Ovary (tissue), 10 donors: ENCODE data around the gene DYRK3. TPM values are rescaled to one million over a fixed set of nuclear protein-coding genes. Genes with fewer than 3 reads are reported as not detected.

Experiments
- DNase-seq, 5 donors: peaks; one replicate each; pipeline ENCODE4 v3.0.0-alpha.2; 2019 to 2020
- H3K27ac ChIP-seq, 2 donors: fragments of 200-600 bp; one replicate each; pipeline versions ENCODE4 v1.5.1 to v1.8.0; 2019 to 2022
- H3K27me3 ChIP-seq: fragments of 200-600 bp; one replicate; pipeline ENCODE4 v1.8.0; 2022
- H3K36me3 ChIP-seq: fragments of 200-600 bp; sonication (generic); one replicate; pipeline ENCODE4 v1.5.1; 2019
- H3K4me1 ChIP-seq: one replicate; pipeline ENCODE4 v1.8.1; 2013; ENCODE audit warnings: mild to moderate bottlenecking, moderate library complexity; ENCODE audit not compliant: insufficient read depth
- H3K4me3 ChIP-seq: fragments of 200-600 bp; sonication (generic); one replicate; pipeline ENCODE4 v1.5.1; 2017
- H3K9me3 ChIP-seq, 2 donors: fragments of 200-600 bp in 1 of 2; sonication (generic) in 1 of 2; one replicate each; pipeline versions ENCODE4 v1.5.1 to v1.8.1; 2013 to 2019; ENCODE audit warnings: mild to moderate bottlenecking in 1 of 2, moderate library complexity in 1 of 2
- CTCF ChIP-seq, 3 donors: fragments of 450-650 bp in 2 of 3; fragments of 200-600 bp in 1 of 3; IDR thresholded peaks; one replicate each; pipeline versions ENCODE4 v1.5.1 to v1.8.0; 2016 to 2022; ENCODE audit warnings: antibody characterized with exemption in 3 of 3, mild to moderate bottlenecking in 1 of 3
- EP300 ChIP-seq: sonication (generic); formaldehyde crosslinking; IDR thresholded peaks from one replicate; pipeline ENCODE4 v1.6.1; 2017; ENCODE audit warnings: antibody characterized with exemption
- POLR2A ChIP-seq: fragments of 450-650 bp; IDR thresholded peaks from one replicate; pipeline ENCODE4 v1.6.1; 2017; ENCODE audit warnings: antibody characterized with exemption, mild to moderate bottlenecking, moderate library complexity
- WGBS, 3 donors: extraction: QIAGEN DNeasy Blood & Tissue Kit in 1 of 3; methylation state at CpG; one replicate each; pipeline versions ENCODE4 v1.1.5 to v1.1.7; 2013 to 2017; 5-methylcytosine and 5-hydroxymethylcytosine counted together
- intact Hi-C, 4 donors: fragments of 100-400 bp; cut with DNase I; formaldehyde crosslinking; loops; one replicate each; pipeline versions ENCODE4 v1.11.0 to v1.15.1; 2022 to 2023
- long read RNA-seq, 3 donors: library from polyadenylated mRNA in 2 of 3; unstranded in 2 of 3; transcript quantifications; one replicate each; pipeline ENCODE4 v2.0.0 and lab custom pipeline, GENCODE V29; 2021 to 2026
- polyA plus RNA-seq, 2 donors: library from polyadenylated mRNA; stranded (reverse); fragments of 200-250 nt in 1 of 2; fragments of 350-450 nt in 1 of 2; fragmentation: Illumina TruSeq in 1 of 2; extraction: RNeasy Lipid Tissue Mini Kit (QIAGEN cat#74804) in 1 of 2; gene quantifications; one replicate each; pipeline ENCODE4 v1.2.3, GENCODE V29; 2013 to 2014
- total RNA-seq, 7 donors: library from RNA; depleted of rRNA in 2 of 7; stranded (reverse); fragments of >200 nt in 2 of 7; fragmentation: NEBNext Ultra II Directional in 3 of 7; extraction: Animal tissue kit (Norgen Biotek cat#: 25700) in 3 of 7; gene quantifications; one replicate each; pipeline versions ENCODE4 v1.1.0 to v1.2.4, GENCODE V29; 2016 to 2023
- donor health status: DM: no; HTN: no; CAD: no; lungs with moderate emphysema.
- donor health status: DM: no; HTN: no; CAD: no.
- donor health status: Bipolar disorder and iron deficiency.
- donor health status: DM: yes; HTN: yes; CAD: no.
- donor health status: DM: no; HTN: no; CAD: no.
- donor health status: DM: yes; HTN: yes; CAD: no.

Gene DYRK3
- total RNA-seq = 10 to 100 TPM in 4 of 7 donors, 1 to 10 TPM in 3; 5.5 to 15.0 (median 10.1) TPM
- polyA plus RNA-seq = 10 to 100 TPM in 1 of 2 donors, 1 to 10 TPM in 1; 5.6 to 16.2 TPM
- long read RNA-seq, donor 1, partial matches to known transcripts = 0 of 3 reads
- long read RNA-seq, donor 1, other reads (novel, unspliced or antisense) = 1 of 3 reads
- long read RNA-seq, donor 2 = 0 reads
- long read RNA-seq, donor 3, partial matches to known transcripts = 0 of 5 reads
- long read RNA-seq, donor 3, other reads (novel, unspliced or antisense) = 1 of 5 reads

GRCh38 chr1:206635080-206635977, at the start of gene DYRK3:
Gene DYRK3 (plus strand): TSS chr1:206635536. CDS start chr1:206635704, 168 bp downstream.
- 0 to 1% (median 0%) methylated on average over 67 to 84 of the region's 84 CpGs for WGBS, 3 donors
- peaks cover 1% of the 10 kb centered on the region for H3K4me1 ChIP-seq
- intact Hi-C loops = loop anchor here in 3 of 4 donors (2.0 to 10.0 kb wide), 3 partner anchors 27 to 89 kb away; no protein-coding TSS in a partner anchor

GRCh38 chr1:206586501-206587445, 48.6 kb upstream of the DYRK3 start:
- Histone ChIP-seq H3K27me3 (no peaks in the 10 kb centered on the region), H3K36me3 (no peaks in the 10 kb centered on the region), H3K4me3 (no peak overlapping the region), H3K9me3 (no peaks in the 10 kb centered on the region), H3K27ac (no peak overlapping the region), H3K4me1 (peaks cover 6% of the 10 kb centered on the region)
- 79 to 90% (median 87%) methylated on average over 13 of the region's 13 CpGs for WGBS, 3 donors
- TF ChIP-seq EP300 = no peak
- TF ChIP-seq CTCF (IDR thresholded peaks at IDR 0.05) = no peak
- TF ChIP-seq POLR2A = no peak
- intact Hi-C loops = no loop called here
- DNase-seq = no peak

More at GRCh38 chr1:206635080-206635977, at the start of gene DYRK3:
- peak within 1 kb of the TSS; percentile 95 for H3K4me3 ChIP-seq
- no peaks in the 10 kb centered on the region for H3K27me3 ChIP-seq
- TF ChIP-seq EP300 = peak; percentile 60
- TF ChIP-seq POLR2A = peak; percentile 97
- TF ChIP-seq CTCF (IDR thresholded peaks at IDR 0.05) = peak in 1 of 3 donors; percentile 49
- peak within 1 kb of the TSS; percentile 48 to 78 for H3K27ac ChIP-seq
- H3K36me3 ChIP-seq = no peaks in the 10 kb centered on the region
- peak; percentile 96 to 98 (median 97) for DNase-seq
- no peaks in the 10 kb centered on the region for H3K9me3 ChIP-seq

GRCh38 chr1:206587904-206588303, 47.4 kb upstream of the DYRK3 start:
- H3K36me3 ChIP-seq = no peaks in the 10 kb centered on the region
- intact Hi-C loops = no loop called here
- no peak for DNase-seq

More at GRCh38 chr1:206587904-206588303, 47.4 kb upstream of the DYRK3 start:
- WGBS, 3 donors = 48 to 65% (median 49%) methylated on average over 14 of the region's 14 CpGs
- Histone ChIP-seq H3K27ac (peak overlapping the region; percentile 63 to 70), H3K27me3 (no peaks in the 10 kb centered on the region), H3K4me3 (no peak overlapping the region), H3K4me1 (peaks cover 6% of the 10 kb centered on the region), H3K9me3 (no peaks in the 10 kb centered on the region)
- no peak for TF ChIP-seq EP300
- TF ChIP-seq POLR2A = no peak
- TF ChIP-seq CTCF (IDR thresholded peaks at IDR 0.05) = no peak
